Activated CD4-positive, CD25-positive, alpha-beta regulatory T cell treated with anti-CD3 and anti-CD28 coated beads, Interleukin-2, amount 50 U/mL, for 72 hours (primary cell): ENCODE data around the gene SLC25A30.

Experiments used
- DNase-seq: peaks from one replicate; pipeline ENCODE4 v3.0.0; 2021

The SLC25A30 gene

GRCh38 chr13:45417790-45418534 is at the start of gene SLC25A30:
Gene SLC25A30, minus strand, starts transcription at chr13:45418373. Its CDS starts 6,948 bp downstream, at chr13:45411425.
- DNase-seq: peak; percentile 91

- no peak for DNase-seq
Observed at GRCh38 chr13:45466359-45466758, 48.2 kb upstream of the SLC25A30 start.

- peak; percentile 94 for DNase-seq
Observed at GRCh38 chr13:45464687-45465453, 46.7 kb upstream of the SLC25A30 start, which contains the start of gene COG3. Gene COG3, plus strand, starts transcription at chr13:45464939. Its CDS starts 98 bp downstream, at chr13:45465037.

- no peak for DNase-seq
Observed at GRCh38 chr13:45464141-45464686, 46.0 kb upstream of the SLC25A30 start.

- DNase-seq: no peak
Observed at GRCh38 chr13:45456196-45456972, 38.2 kb upstream of the SLC25A30 start.

- no peak for DNase-seq
Observed at GRCh38 chr13:45454204-45454603, 36.0 kb upstream of the SLC25A30 start.

GRCh38 chr13:45451282-45451681 is 33.1 kb upstream of the SLC25A30 start:
- DNase-seq: no peak

GRCh38 chr13:45448965-45449559 is 30.9 kb upstream of the SLC25A30 start:
- DNase-seq: no peak

GRCh38 chr13:45447050-45447661 is 29.0 kb upstream of the SLC25A30 start:
- DNase-seq: no peak

GRCh38 chr13:45446181-45446580 is 28.0 kb upstream of the SLC25A30 start:
- no peak for DNase-seq

- DNase-seq: no peak
Observed at GRCh38 chr13:45445053-45445452, 26.9 kb upstream of the SLC25A30 start.

- no peak for DNase-seq
Observed at GRCh38 chr13:45441633-45442032, 23.5 kb upstream of the SLC25A30 start.

GRCh38 chr13:45439781-45440462 is 21.7 kb upstream of the SLC25A30 start:
- no peak for DNase-seq

GRCh38 chr13:45439008-45439407 is 20.8 kb upstream of the SLC25A30 start:
- no peak for DNase-seq

- no peak for DNase-seq
Observed at GRCh38 chr13:45437947-45438346, 19.8 kb upstream of the SLC25A30 start.

- no peak for DNase-seq
Observed at GRCh38 chr13:45436953-45437352, 18.8 kb upstream of the SLC25A30 start.

GRCh38 chr13:45436332-45436731 is 18.2 kb upstream of the SLC25A30 start:
- DNase-seq: no peak

- no peak for DNase-seq
Observed at GRCh38 chr13:45434556-45435371, 16.6 kb upstream of the SLC25A30 start.

- no peak for DNase-seq
Observed at GRCh38 chr13:45433381-45433790, 15.2 kb upstream of the SLC25A30 start.

GRCh38 chr13:45432737-45433380 is 14.7 kb upstream of the SLC25A30 start:
- no peak for DNase-seq
